Activated CD8-positive, alpha-beta T cell treated with anti-CD3 and anti-CD28 coated beads for 36 hours (primary cell): ENCODE measurements around the gene TSPAN11. TPM values are rescaled to one million over a fixed set of nuclear protein-coding genes. Genes with fewer than 3 reads are reported as not detected.

Source experiments
- ATAC-seq: fragments of 200-7000 bp; cut with Tn5 transposase; one replicate; pipeline ENCODE4 v1.10.0; 2021; ENCODE audit warnings: mild to moderate bottlenecking, moderate library complexity
- CTCF ChIA-PET: fragments of 350-600 bp; sonication (Branson Sonifier 250); formaldehyde crosslinking; loops from one replicate; lab custom pipeline; 2021; ENCODE audit warnings: antibody characterized with exemption; lab: Charles Lee
- POLR2A ChIA-PET: fragments of 350-600 bp; sonication (Branson Sonifier 250); formaldehyde crosslinking; loops from one replicate; lab custom pipeline; 2021; ENCODE audit warnings: antibody characterized with exemption; lab: Charles Lee
- DNase-seq: peaks from one replicate; pipeline ENCODE4 v3.0.0-alpha.2; 2020
- H3K27ac Mint-ChIP-seq: one replicate; pipeline ENCODE4 v1.8.0; 2021; ENCODE audit warnings: mild to moderate bottlenecking, mixed read lengths
- H3K27me3 Mint-ChIP-seq: one replicate; pipeline ENCODE4 v1.8.0; 2021; ENCODE audit warnings: mixed read lengths
- H3K36me3 Mint-ChIP-seq: one replicate; pipeline ENCODE4 v1.8.0; 2021; ENCODE audit warnings: low read depth, mixed read lengths
- H3K4me1 Mint-ChIP-seq: one replicate; pipeline ENCODE4 v1.8.0; 2021; ENCODE audit warnings: low read depth, mixed read lengths
- H3K4me3 Mint-ChIP-seq: one replicate; pipeline ENCODE4 v1.8.0; 2021; ENCODE audit warnings: mild to moderate bottlenecking, moderate library complexity, mixed read lengths
- H3K9me3 Mint-ChIP-seq: one replicate; pipeline ENCODE4 v1.8.0; 2021; ENCODE audit warnings: mixed read lengths
- intact Hi-C: fragments of 100-400 bp; cut with micrococcal nuclease; formaldehyde crosslinking; loops from one replicate; pipeline ENCODE4 v1.10.0; 2022
- total RNA-seq, 2 experiments: library from RNA; stranded (reverse); gene quantifications; one replicate each; pipeline ENCODE4 v1.2.3, GENCODE V29; 2021
- TF ChIP-seq, protein P1 (sequence below): fragments of 200-600 bp; IDR thresholded peaks from one replicate; pipeline ENCODE4 v1.8.0; 2022; ENCODE audit warnings: antibody characterized with exemption, mild to moderate bottlenecking

The TSPAN11 gene
- total RNA-seq, 2 experiments from 2014 or later: not detected

DNA sequence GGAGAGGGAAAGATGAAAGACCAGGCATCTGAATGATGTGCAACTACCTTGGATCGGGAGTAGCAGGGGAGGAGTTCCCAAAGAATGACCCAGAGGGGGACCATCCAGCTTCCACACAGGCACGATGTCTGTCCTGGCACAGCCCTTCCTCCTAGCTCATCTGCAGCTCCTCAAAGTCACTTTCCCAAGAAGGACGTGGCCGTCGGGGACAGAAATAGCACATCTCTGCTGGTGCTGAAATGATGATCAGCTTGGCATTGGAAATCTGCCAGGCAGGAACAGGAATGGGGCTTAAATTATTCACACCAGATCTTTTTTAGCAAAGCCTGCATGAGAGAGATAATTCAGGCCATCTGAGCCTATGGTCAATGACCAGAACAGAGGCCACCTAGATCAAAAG is 41.7 kb downstream of the TSPAN11 start:
- H3K9me3 Mint-ChIP-seq: no peaks in the 10 kb centered on the region
- intact Hi-C loops: no loop called here
- no peaks in the 10 kb centered on the region for H3K36me3 Mint-ChIP-seq
- DNase-seq (no peak), ATAC-seq (no peak)
- ChIA-PET CTCF (no interaction called here), POLR2A (no interaction called here)
- peaks cover 7% of the 10 kb centered on the region for H3K27me3 Mint-ChIP-seq
- TF ChIP-seq, protein P1, sequence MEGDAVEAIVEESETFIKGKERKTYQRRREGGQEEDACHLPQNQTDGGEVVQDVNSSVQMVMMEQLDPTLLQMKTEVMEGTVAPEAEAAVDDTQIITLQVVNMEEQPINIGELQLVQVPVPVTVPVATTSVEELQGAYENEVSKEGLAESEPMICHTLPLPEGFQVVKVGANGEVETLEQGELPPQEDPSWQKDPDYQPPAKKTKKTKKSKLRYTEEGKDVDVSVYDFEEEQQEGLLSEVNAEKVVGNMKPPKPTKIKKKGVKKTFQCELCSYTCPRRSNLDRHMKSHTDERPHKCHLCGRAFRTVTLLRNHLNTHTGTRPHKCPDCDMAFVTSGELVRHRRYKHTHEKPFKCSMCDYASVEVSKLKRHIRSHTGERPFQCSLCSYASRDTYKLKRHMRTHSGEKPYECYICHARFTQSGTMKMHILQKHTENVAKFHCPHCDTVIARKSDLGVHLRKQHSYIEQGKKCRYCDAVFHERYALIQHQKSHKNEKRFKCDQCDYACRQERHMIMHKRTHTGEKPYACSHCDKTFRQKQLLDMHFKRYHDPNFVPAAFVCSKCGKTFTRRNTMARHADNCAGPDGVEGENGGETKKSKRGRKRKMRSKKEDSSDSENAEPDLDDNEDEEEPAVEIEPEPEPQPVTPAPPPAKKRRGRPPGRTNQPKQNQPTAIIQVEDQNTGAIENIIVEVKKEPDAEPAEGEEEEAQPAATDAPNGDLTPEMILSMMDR: no peak
- no peak overlapping the region for H3K27ac Mint-ChIP-seq
- no peaks in the 10 kb centered on the region for H3K4me1 Mint-ChIP-seq
- no peak overlapping the region for H3K4me3 Mint-ChIP-seq

DNA sequence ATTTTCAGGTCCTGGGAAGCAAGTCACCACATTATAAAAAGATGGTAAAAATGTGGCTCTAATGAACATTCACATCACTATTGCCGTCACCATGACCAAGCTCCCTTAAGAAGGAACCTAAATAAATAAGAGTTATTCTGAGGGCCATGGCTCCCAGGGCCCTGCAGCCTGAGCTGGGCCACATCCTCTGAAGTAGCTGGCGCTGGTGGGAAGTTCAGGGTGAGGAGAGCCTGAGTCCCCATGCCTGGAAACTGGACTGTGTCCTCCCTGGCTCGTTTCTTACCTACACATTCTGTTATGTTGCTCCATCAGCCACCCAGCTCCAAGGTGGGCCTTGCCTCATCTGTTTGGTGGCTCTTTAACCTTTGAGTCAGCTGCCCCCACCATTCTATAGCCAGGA is 42.5 kb downstream of the TSPAN11 start:
- Mint-ChIP-seq H3K27me3 (peaks cover 7% of the 10 kb centered on the region), H3K36me3 (no peaks in the 10 kb centered on the region), H3K27ac (no peak overlapping the region), H3K9me3 (no peaks in the 10 kb centered on the region), H3K4me1 (no peaks in the 10 kb centered on the region), H3K4me3 (no peak overlapping the region)
- ChIA-PET POLR2A (no interaction called here), CTCF (no interaction called here)
- intact Hi-C loops: no loop called here
- DNase-seq (no peak), ATAC-seq (no peak)
- TF ChIP-seq, protein P1: no peak

DNA sequence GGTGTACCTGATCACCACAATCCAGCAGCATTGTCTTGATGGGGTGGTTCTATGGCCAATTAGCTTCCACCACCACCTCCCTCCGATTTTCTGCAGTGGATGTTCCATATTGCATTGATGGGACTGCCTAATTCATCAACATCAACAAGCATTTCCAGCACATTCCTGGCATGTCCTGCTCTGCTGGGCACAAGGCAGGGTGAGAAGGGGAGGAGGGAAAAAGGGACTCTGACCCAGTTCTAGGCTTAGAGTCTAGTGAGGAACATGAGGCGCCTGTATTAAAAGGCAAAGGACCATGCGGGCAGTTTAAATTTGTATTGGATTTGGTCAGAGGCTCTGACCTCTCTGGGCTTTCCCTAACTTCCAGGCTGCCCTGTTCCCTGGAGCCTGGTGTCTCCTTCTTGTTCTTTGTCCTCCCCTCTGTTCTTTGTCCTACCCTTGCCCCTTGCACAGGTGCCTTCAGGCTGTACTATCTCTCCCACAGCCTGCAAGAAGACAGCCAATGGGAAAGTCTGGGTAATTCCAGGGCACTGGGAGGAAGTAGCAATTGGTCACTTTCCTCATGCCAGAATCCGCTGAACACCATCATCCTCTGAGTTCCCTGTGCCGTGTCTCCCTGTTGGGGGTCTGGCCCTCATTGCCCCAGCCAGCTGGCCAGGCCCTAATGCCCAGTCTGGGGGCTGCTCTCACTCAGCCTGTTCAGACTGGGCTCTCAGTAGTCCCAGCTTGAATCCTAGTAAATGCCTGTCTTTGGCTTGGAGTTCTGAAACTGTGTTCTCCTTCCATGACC is 43.3 kb downstream of the TSPAN11 start:
- POLR2A ChIA-PET: no interaction called here
- no peaks in the 10 kb centered on the region for H3K4me1 Mint-ChIP-seq
- no peaks in the 10 kb centered on the region for H3K36me3 Mint-ChIP-seq
- intact Hi-C loops: no loop called here
- H3K27ac Mint-ChIP-seq: no peak overlapping the region
- peaks cover 7% of the 10 kb centered on the region for H3K27me3 Mint-ChIP-seq
- ATAC-seq (no peak), DNase-seq (no peak)
- TF ChIP-seq, protein P1: no peak
- no peak overlapping the region for H3K4me3 Mint-ChIP-seq
- CTCF ChIA-PET: no interaction called here
- no peaks in the 10 kb centered on the region for H3K9me3 Mint-ChIP-seq

DNA sequence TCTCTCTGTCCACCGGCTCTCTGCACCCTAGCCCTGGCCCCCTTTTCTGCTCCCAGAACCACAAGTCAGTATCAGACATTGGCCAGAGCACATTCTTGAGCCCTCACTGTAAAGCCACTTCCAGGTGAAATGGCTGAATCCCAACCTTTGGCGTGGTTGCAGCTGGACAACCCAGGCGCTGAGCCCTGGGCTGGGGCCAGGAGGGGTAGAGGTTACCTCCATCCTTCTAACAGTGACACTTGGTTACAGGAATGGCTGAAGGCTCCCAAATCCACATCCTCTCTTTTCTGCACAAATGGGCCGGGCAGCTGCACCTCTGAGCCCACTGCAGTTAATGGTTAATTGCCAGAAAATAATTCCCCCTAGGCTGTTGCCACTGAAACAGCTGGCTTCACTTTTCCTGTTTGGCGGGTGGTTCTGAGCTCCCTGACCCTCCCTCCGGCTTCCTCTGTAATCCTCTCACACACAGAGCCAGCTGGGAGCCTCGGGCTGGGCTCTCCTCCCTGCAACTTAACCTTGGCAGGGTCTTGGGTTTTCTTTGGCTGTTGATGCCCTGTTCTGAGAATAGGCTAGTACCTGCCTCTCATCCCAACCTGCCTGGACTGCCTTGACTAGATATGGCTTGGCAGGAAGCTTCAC is 44.1 kb downstream of the TSPAN11 start:
- no peak overlapping the region for H3K4me3 Mint-ChIP-seq
- H3K27ac Mint-ChIP-seq: no peak overlapping the region
- no peaks in the 10 kb centered on the region for H3K36me3 Mint-ChIP-seq
- intact Hi-C loops: no loop called here
- CTCF ChIA-PET: no interaction called here
- DNase-seq (no peak), ATAC-seq (no peak)
- H3K9me3 Mint-ChIP-seq: no peaks in the 10 kb centered on the region
- peaks cover 7% of the 10 kb centered on the region for H3K27me3 Mint-ChIP-seq
- POLR2A ChIA-PET: no interaction called here
- no peaks in the 10 kb centered on the region for H3K4me1 Mint-ChIP-seq
- TF ChIP-seq, protein P1: no peak

DNA sequence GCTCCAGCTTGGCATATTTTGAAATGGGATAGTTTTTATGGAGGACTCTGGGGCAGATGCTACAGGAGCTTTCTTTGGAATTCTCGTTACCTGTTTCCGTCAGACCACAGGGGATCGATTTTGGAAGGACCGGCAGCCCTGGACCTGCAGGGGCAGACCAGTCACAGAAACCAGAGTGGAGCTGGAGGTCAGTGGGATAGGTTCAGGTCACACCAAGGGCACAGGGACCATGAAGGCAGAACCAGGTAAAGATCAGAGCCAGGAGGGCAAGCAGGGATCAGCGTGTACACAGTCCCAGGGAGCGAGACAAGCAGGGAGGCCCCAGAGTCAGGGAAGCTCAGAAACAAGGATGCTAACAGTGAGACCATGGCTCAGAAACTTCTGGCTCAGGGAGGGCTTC is 45.5 kb downstream of the TSPAN11 start:
- Mint-ChIP-seq H3K27ac (no peak overlapping the region), H3K4me3 (no peak overlapping the region), H3K36me3 (no peaks in the 10 kb centered on the region), H3K9me3 (no peaks in the 10 kb centered on the region), H3K4me1 (no peaks in the 10 kb centered on the region), H3K27me3 (peaks cover 7% of the 10 kb centered on the region)
- DNase-seq: no peak
- TF ChIP-seq, protein P1: no peak
- intact Hi-C loops: no loop called here
- POLR2A ChIA-PET: no interaction called here
- CTCF ChIA-PET: no interaction called here
- no peak for ATAC-seq
